ENCODE data around the gene UGT1A10.

The UGT1A10 gene

GRCh38 chr2:233796254-233796653, 160.0 kb downstream of the UGT1A10 start:
- no peak for TF ChIP-seq CTCF (IDR thresholded peaks at IDR 0.05; ENCODE audit: low read depth, low read length)
- no peak for DNase-seq (ENCODE audit: extremely low read depth, low read depth)

GRCh38 chr2:233798335-233799086, 162.3 kb downstream of the UGT1A10 start:
- DNase-seq (ENCODE audit: extremely low read depth, low read depth) = no peak
- no peak for TF ChIP-seq CTCF (IDR thresholded peaks at IDR 0.05; ENCODE audit: low read depth, low read length)

GRCh38 chr2:233799087-233799665, 162.9 kb downstream of the UGT1A10 start:
- DNase-seq (ENCODE audit: extremely low read depth, low read depth) = no peak
- TF ChIP-seq CTCF (IDR thresholded peaks at IDR 0.05; ENCODE audit: low read depth, low read length) = no peak

- no peak for DNase-seq (ENCODE audit: extremely low read depth, low read depth)
- no peak for TF ChIP-seq CTCF (IDR thresholded peaks at IDR 0.05; ENCODE audit: low read depth, low read length)
Measured at GRCh38 chr2:233799716-233800115, 163.5 kb downstream of the UGT1A10 start.

- no peak for DNase-seq (ENCODE audit: extremely low read depth, low read depth)
- TF ChIP-seq CTCF (IDR thresholded peaks at IDR 0.05; ENCODE audit: low read depth, low read length) = no peak
Measured at GRCh38 chr2:233800208-233800607, 164.0 kb downstream of the UGT1A10 start.

- no peak for DNase-seq (ENCODE audit: extremely low read depth, low read depth)
- TF ChIP-seq CTCF (IDR thresholded peaks at IDR 0.05; ENCODE audit: low read depth, low read length) = no peak
Measured at GRCh38 chr2:233801357-233802131, 165.3 kb downstream of the UGT1A10 start.
